HG03469 (cell line): ENCODE results near the gene PKP4.
A peak's percentile ranks its signal among the peaks of the same experiment; 100 is the strongest.

ENCODE experiments used
- ATAC-seq: cut with Tn5 transposase; IDR thresholded peaks from one replicate; pipeline ENCODE4 v1.9.1; 2021; ENCODE audit warnings: mild to moderate bottlenecking, moderate library complexity, moderate number of reproducible peaks; ENCODE audit not compliant: unreplicated experiment

PKP4 gene

GRCh38 chr2:158498043-158498748 lies 41.4 kb downstream of the PKP4 start:
- ATAC-seq: no peak

- no peak for ATAC-seq
These were observed 42.0 kb downstream of the PKP4 start for GRCh38 chr2:158498749-158499136.

GRCh38 chr2:158499383-158499782 lies 42.6 kb downstream of the PKP4 start:
- ATAC-seq: no peak

- no peak for ATAC-seq
These were observed 43.6 kb downstream of the PKP4 start for GRCh38 chr2:158500333-158500732.

GRCh38 chr2:158501301-158501700 lies 44.5 kb downstream of the PKP4 start:
- no peak for ATAC-seq

GRCh38 chr2:158502974-158503373 lies 46.2 kb downstream of the PKP4 start:
- no peak for ATAC-seq

- ATAC-seq: no peak
These were observed 47.3 kb downstream of the PKP4 start for GRCh38 chr2:158504088-158504487.

GRCh38 chr2:158505448-158505934 lies 48.7 kb downstream of the PKP4 start:
- ATAC-seq: no peak

- ATAC-seq: peak; percentile 55
These were observed 50.4 kb downstream of the PKP4 start for GRCh38 chr2:158507141-158507540.

- ATAC-seq: no peak
These were observed 50.9 kb downstream of the PKP4 start for GRCh38 chr2:158507679-158508078.

- ATAC-seq: no peak
These were observed 53.4 kb downstream of the PKP4 start for GRCh38 chr2:158509928-158510797.

GRCh38 chr2:158510887-158511286 lies 54.1 kb downstream of the PKP4 start:
- ATAC-seq: no peak

- ATAC-seq: no peak
These were observed 55.0 kb downstream of the PKP4 start for GRCh38 chr2:158511706-158512105.

- ATAC-seq: no peak
These were observed 55.6 kb downstream of the PKP4 start for GRCh38 chr2:158512323-158512722.

GRCh38 chr2:158513841-158514240 lies 57.1 kb downstream of the PKP4 start:
- ATAC-seq: no peak

GRCh38 chr2:158518084-158518483 lies 61.3 kb downstream of the PKP4 start:
- ATAC-seq: no peak

GRCh38 chr2:158519481-158519880 lies 62.7 kb downstream of the PKP4 start:
- ATAC-seq: no peak

- ATAC-seq: no peak
These were observed 72.9 kb downstream of the PKP4 start for GRCh38 chr2:158529379-158530259.

GRCh38 chr2:158530829-158531228 lies 74.1 kb downstream of the PKP4 start:
- no peak for ATAC-seq

GRCh38 chr2:158533009-158533408 lies 76.3 kb downstream of the PKP4 start:
- ATAC-seq: no peak
